ENCODE results near the gene SHISA9.

Gene SHISA9

DNA sequence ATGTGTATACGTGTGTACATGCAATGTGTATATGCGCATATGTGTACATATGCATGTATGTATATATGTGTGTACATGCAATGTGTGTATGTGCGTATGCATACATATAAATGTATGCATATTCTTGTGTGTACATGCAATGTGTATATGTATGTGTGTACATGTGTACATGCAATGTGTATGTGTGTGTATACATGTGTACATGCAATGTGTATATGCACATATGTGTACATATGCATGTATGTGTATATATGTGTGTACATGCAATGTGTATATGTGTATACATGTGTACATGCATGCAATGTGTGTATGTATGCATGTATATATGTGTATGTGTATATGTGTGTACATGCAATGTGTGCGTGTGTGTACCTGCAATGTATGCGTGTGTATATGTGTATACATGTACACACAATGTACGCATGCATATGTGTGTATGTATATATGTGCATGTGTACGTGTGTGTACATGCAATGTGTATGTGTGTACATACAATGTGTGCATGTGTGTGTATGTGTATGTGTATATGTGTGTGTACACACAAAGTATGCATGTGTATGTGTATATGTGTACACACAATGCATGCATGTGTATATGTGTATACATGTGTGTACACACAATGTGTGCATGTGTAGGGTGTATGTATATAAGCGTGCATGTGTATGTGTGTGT, 167.7 kb downstream of the SHISA9 start:
- H3K27ac ChIP-seq (ENCODE audit: low read depth, low read length) = no peak overlapping the region
- H3K4me1 ChIP-seq (ENCODE audit: control insufficient read depth, insufficient read depth, low read length) = no peaks in the 10 kb centered on the region
- no peaks in the 10 kb centered on the region for H3K27me3 ChIP-seq (ENCODE audit: control insufficient read depth, insufficient read depth, low read length)
- no peak overlapping the region for H3K9ac ChIP-seq (ENCODE audit: low read length)
- no peaks in the 10 kb centered on the region for H3K36me3 ChIP-seq (ENCODE audit: control insufficient read depth, insufficient read depth, low read length)
- H3K4me3 ChIP-seq (ENCODE audit: low read length) = no peak overlapping the region

DNA sequence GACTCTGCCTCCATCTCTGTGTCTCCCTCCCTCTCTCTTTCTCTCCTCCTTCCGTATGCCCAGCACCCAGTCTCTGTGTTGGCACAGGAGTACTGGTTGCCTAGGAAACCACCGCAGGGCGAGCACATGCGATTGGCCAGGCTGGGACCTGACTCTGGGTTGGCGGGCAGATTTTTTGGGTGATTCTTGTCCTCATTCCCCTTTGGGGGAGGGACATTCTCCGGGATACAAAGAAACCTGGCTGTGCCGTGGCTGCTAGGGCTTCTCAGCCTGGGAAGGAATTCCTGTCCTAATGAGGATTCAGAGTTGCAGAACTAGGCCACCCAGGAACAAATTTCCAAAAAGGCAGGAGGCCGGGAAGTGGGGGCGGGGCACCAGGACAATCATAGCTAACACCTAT, 168.9 kb downstream of the SHISA9 start:
- Histone ChIP-seq H3K9ac (ENCODE audit: low read length) (no peak overlapping the region), H3K36me3 (ENCODE audit: control insufficient read depth, insufficient read depth, low read length) (no peaks in the 10 kb centered on the region), H3K27ac (ENCODE audit: low read depth, low read length) (no peak overlapping the region), H3K4me3 (ENCODE audit: low read length) (no peak overlapping the region), H3K27me3 (ENCODE audit: control insufficient read depth, insufficient read depth, low read length) (no peaks in the 10 kb centered on the region), H3K4me1 (ENCODE audit: control insufficient read depth, insufficient read depth, low read length) (no peaks in the 10 kb centered on the region)

DNA sequence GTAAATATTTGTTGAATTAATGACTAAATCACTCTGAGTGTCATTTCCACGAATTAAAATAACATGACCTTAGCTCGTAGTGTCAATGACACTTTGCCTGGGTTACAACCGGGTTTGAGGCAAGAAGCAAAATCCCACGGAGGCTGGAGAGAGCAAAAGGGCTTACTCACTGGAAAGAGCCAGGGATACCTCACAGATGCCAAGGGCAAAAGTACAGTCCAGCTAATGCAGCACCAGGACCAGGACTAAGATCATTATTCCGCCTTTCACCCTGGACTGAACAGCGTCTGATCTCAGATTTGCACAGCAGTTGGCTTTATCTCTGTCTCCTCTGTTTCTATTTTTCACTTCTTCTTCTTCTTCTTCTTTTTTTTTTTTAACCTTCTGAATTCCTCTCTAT, 175.5 kb downstream of the SHISA9 start:
- no peak overlapping the region for H3K4me3 ChIP-seq (ENCODE audit: low read length)
- H3K27me3 ChIP-seq (ENCODE audit: control insufficient read depth, insufficient read depth, low read length) = no peaks in the 10 kb centered on the region
- H3K36me3 ChIP-seq (ENCODE audit: control insufficient read depth, insufficient read depth, low read length) = no peaks in the 10 kb centered on the region
- H3K27ac ChIP-seq (ENCODE audit: low read depth, low read length) = no peak overlapping the region
- no peak overlapping the region for H3K9ac ChIP-seq (ENCODE audit: low read length)
- no peaks in the 10 kb centered on the region for H3K4me1 ChIP-seq (ENCODE audit: control insufficient read depth, insufficient read depth, low read length)

DNA sequence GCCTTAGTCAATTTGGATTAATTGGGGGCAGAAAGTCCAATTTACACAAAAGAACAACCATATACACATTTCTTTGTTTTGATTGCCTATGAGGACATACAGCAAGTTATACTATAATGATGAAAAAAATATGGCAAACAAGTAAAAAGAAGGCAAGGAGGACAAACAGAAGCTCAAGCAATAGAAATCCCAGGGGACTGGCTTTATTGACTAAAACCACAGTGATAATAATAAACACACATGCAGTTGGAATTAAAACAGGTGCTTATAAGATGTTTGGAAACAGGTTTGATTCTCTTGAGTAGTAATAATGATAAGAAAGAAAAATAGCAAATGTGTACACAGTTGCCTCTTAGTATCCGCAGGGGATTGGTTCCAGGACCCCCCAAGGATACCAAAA, 176.4 kb downstream of the SHISA9 start:
- no peak overlapping the region for H3K4me3 ChIP-seq (ENCODE audit: low read length)
- H3K4me1 ChIP-seq (ENCODE audit: control insufficient read depth, insufficient read depth, low read length) = no peaks in the 10 kb centered on the region
- no peaks in the 10 kb centered on the region for H3K36me3 ChIP-seq (ENCODE audit: control insufficient read depth, insufficient read depth, low read length)
- H3K27me3 ChIP-seq (ENCODE audit: control insufficient read depth, insufficient read depth, low read length) = no peaks in the 10 kb centered on the region
- H3K27ac ChIP-seq (ENCODE audit: low read depth, low read length) = no peak overlapping the region
- no peak overlapping the region for H3K9ac ChIP-seq (ENCODE audit: low read length)

DNA sequence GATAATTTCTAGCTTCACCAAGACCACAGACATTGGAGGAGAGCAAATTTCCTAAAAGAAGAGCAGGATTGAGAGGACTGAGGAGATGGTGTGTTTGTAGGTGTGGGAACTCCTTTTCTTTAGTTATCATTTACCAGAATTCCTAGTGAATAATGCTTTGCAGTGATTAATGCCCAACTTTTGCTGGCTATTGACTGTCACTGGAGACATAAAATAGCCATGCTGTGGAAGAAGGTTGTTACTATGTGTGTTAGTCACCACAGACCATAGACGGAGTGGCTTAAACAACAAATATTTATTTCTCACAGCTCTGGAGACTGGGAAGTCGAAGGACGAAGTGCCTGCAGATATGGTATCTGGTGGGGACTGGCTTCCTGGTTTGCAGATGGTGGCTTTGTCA, 179.1 kb downstream of the SHISA9 start:
- Histone ChIP-seq H3K27me3 (ENCODE audit: control insufficient read depth, insufficient read depth, low read length) (no peaks in the 10 kb centered on the region), H3K4me1 (ENCODE audit: control insufficient read depth, insufficient read depth, low read length) (no peaks in the 10 kb centered on the region), H3K27ac (ENCODE audit: low read depth, low read length) (no peak overlapping the region)

DNA sequence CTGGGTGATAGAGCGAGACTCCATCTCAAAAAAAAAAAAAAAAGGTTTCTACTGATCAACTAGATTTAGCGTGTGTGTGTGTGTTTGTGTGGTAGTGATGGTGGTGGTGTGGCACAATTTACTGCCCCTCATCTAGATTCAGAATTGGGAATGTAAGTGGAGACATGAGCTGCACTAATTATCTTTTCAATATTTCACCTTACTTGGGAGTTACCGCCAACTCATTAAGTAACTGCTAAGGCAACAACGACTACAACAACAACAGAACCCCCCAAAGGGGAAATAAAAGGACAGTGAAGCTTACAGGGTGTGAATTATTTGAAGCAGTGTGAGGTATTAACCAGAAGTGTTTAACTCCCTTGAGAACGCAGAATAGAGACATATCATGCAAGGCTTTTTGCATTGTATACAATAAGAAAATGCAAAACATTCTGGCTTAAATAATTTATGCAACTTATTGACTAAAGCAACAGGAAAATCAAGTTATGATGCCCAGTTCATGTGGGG, 180.5 kb downstream of the SHISA9 start:
- Histone ChIP-seq H3K27ac (ENCODE audit: low read depth, low read length) (no peak overlapping the region), H3K9ac (ENCODE audit: low read length) (no peak overlapping the region), H3K4me3 (ENCODE audit: low read length) (no peak overlapping the region), H3K36me3 (ENCODE audit: control insufficient read depth, insufficient read depth, low read length) (no peaks in the 10 kb centered on the region), H3K27me3 (ENCODE audit: control insufficient read depth, insufficient read depth, low read length) (no peaks in the 10 kb centered on the region), H3K4me1 (ENCODE audit: control insufficient read depth, insufficient read depth, low read length) (no peaks in the 10 kb centered on the region)

More for the DNA sequence above, 179.1 kb downstream of the SHISA9 start:
- no peak overlapping the region for H3K9ac ChIP-seq (ENCODE audit: low read length)
- H3K36me3 ChIP-seq (ENCODE audit: control insufficient read depth, insufficient read depth, low read length) = no peaks in the 10 kb centered on the region
- no peak overlapping the region for H3K4me3 ChIP-seq (ENCODE audit: low read length)

DNA sequence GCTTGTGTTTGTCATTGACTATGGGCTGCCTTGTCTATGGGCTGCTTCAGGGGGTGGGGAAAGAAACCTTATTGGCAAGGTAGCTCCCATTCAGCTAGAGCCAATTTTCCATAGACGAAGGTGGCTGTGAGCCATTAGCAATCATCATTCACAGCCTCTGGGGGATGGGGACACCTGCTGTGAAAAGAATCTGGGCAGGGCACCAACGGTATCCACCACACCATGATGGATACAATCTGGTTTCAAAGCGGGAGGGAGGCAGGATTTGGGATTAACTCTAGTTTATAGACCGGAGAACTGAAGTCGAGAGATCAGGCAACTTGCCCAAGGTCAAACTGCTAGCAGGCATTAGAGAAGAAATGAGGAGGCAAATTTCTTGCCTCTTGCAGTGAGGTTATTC, 182.3 kb downstream of the SHISA9 start:
- Histone ChIP-seq H3K27ac (ENCODE audit: low read depth, low read length) (no peak overlapping the region), H3K27me3 (ENCODE audit: control insufficient read depth, insufficient read depth, low read length) (no peaks in the 10 kb centered on the region), H3K4me3 (ENCODE audit: low read length) (no peak overlapping the region), H3K36me3 (ENCODE audit: control insufficient read depth, insufficient read depth, low read length) (no peaks in the 10 kb centered on the region), H3K4me1 (ENCODE audit: control insufficient read depth, insufficient read depth, low read length) (no peaks in the 10 kb centered on the region), H3K9ac (ENCODE audit: low read length) (no peak overlapping the region)

DNA sequence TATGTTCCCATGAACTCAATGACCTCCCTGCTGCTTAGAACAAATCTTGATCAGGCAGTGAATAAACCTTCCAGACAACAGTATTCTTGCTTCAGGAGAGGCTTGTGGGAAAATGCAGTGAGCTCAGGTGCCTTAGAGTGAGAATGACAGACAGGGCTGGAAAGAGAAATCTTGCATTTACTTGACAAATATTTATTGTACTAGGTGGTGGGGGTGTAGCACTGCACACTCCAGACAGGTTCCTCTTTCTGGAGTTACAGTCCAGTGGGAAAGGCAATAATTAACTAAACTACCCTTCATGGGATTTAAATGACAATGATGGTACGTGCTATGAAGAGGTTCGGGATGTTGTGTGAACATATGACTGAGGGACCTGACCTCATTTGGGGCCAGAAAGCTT, 182.9 kb downstream of the SHISA9 start:
- H3K9ac ChIP-seq (ENCODE audit: low read length) = no peak overlapping the region
- no peaks in the 10 kb centered on the region for H3K36me3 ChIP-seq (ENCODE audit: control insufficient read depth, insufficient read depth, low read length)
- no peak overlapping the region for H3K4me3 ChIP-seq (ENCODE audit: low read length)
- no peaks in the 10 kb centered on the region for H3K4me1 ChIP-seq (ENCODE audit: control insufficient read depth, insufficient read depth, low read length)
- H3K27ac ChIP-seq (ENCODE audit: low read depth, low read length) = no peak overlapping the region
- H3K27me3 ChIP-seq (ENCODE audit: control insufficient read depth, insufficient read depth, low read length) = no peaks in the 10 kb centered on the region

DNA sequence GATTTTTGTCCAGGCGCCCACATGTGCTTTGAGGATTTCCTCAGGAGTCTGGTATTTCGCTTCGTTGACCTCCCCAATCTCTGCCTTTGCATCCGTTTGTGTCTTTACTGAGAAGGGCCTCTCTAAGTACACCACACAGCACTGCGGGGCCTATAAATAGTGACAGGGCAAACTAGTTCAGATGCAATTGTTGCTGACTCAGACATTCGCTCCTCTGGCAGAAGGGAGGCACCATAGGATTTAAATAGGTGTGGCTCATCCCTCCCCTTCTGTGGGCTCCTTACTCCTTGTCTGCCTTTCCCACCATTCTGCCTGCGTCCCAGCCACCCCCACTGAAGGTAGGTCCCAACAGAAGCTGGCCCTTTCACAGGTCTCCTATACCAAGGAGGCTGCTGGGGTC, 192.3 kb downstream of the SHISA9 start:
- H3K4me3 ChIP-seq (ENCODE audit: low read length) = no peak overlapping the region
- H3K36me3 ChIP-seq (ENCODE audit: control insufficient read depth, insufficient read depth, low read length) = no peaks in the 10 kb centered on the region
- H3K9ac ChIP-seq (ENCODE audit: low read length) = no peak overlapping the region
- H3K27me3 ChIP-seq (ENCODE audit: control insufficient read depth, insufficient read depth, low read length) = no peaks in the 10 kb centered on the region
- no peaks in the 10 kb centered on the region for H3K4me1 ChIP-seq (ENCODE audit: control insufficient read depth, insufficient read depth, low read length)
- no peak overlapping the region for H3K27ac ChIP-seq (ENCODE audit: low read depth, low read length)

DNA sequence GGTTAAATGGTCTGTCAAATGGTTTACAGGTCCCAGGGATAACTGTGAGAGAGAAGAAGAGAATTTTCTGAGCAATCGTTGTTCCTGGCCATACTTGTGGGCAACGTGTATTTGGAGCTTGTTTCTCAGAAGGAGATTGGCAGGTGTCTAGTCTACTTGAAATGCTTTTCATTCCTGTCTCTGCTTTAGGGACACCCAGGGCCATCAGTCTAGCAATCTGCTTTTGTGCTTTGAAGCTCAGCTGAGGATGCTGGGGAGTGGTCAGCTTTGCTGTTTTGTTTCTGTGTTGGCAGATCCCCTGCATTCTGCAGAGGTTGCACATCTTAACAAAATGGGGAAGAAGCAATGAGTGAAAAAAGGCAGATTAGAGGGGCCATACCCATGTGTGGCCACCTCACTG, 193.7 kb downstream of the SHISA9 start:
- Histone ChIP-seq H3K27ac (ENCODE audit: low read depth, low read length) (no peak overlapping the region), H3K4me3 (ENCODE audit: low read length) (no peak overlapping the region), H3K36me3 (ENCODE audit: control insufficient read depth, insufficient read depth, low read length) (no peaks in the 10 kb centered on the region), H3K4me1 (ENCODE audit: control insufficient read depth, insufficient read depth, low read length) (no peaks in the 10 kb centered on the region), H3K9ac (ENCODE audit: low read length) (no peak overlapping the region), H3K27me3 (ENCODE audit: control insufficient read depth, insufficient read depth, low read length) (no peaks in the 10 kb centered on the region)

DNA sequence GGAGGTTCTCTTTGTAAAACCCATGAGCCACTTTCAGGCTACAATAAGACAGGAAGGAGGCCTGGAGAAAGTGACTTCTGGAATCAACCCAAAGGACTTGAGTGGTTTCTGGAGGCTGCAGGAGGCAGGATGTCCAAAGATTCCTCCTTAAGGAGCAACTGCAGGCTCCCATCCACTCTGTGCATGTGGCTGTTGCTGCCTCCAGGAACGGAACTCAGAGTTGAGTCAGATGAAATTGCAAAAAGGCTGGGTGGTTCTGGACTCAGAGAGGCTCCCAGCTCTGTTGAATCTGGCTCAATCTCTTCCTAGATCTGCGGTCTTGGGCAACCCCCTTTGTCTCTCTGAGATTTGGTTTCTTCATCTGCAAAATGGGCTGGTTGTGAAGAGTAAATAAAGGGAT, 197.1 kb downstream of the SHISA9 start:
- Histone ChIP-seq H3K9ac (ENCODE audit: low read length) (no peak overlapping the region), H3K27me3 (ENCODE audit: control insufficient read depth, insufficient read depth, low read length) (no peaks in the 10 kb centered on the region), H3K27ac (ENCODE audit: low read depth, low read length) (no peak overlapping the region), H3K4me3 (ENCODE audit: low read length) (no peak overlapping the region), H3K36me3 (ENCODE audit: control insufficient read depth, insufficient read depth, low read length) (no peaks in the 10 kb centered on the region), H3K4me1 (ENCODE audit: control insufficient read depth, insufficient read depth, low read length) (no peaks in the 10 kb centered on the region)

DNA sequence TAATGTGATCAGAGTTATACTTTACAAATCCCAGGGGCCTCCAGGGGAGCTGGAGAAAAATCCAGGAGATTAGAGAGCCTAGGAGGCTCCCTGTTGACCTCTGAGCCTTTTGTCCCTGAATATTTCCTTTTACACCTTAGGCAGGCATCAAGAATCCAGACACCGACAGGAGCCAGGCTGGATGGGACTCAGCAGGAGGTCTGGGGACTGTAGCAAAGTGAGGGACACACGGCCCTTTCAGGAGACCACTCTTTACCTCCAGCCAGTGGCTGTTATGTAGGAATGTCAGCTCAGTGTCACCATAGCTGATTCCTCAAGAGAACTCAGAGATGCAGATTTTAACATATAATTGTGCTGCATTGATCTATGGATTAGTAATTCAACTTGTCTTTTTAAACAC, 198.4 kb downstream of the SHISA9 start:
- Histone ChIP-seq H3K4me1 (ENCODE audit: control insufficient read depth, insufficient read depth, low read length) (no peaks in the 10 kb centered on the region), H3K36me3 (ENCODE audit: control insufficient read depth, insufficient read depth, low read length) (no peaks in the 10 kb centered on the region), H3K27ac (ENCODE audit: low read depth, low read length) (no peak overlapping the region), H3K9ac (ENCODE audit: low read length) (no peak overlapping the region), H3K4me3 (ENCODE audit: low read length) (no peak overlapping the region), H3K27me3 (ENCODE audit: control insufficient read depth, insufficient read depth, low read length) (no peaks in the 10 kb centered on the region)

DNA sequence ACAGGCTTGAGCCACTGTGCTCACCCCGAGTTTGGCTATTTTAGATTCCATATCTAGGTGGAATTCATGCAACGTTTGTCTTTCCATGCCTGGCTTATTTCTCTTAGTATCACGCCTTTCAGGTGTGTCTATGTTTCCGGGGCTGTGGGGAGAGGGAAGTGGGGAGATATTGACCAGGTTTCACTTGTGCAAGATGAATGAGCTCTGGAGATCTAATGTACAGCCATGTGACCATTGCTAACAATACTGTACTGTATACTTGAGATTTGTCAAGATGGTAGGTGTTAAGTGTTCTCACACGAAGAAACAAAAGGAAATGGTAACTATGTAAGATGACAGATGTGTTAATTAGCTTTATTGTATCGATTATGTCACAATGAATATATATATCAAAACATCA, 199.6 kb downstream of the SHISA9 start:
- H3K4me3 ChIP-seq (ENCODE audit: low read length) = no peak overlapping the region
- no peak overlapping the region for H3K9ac ChIP-seq (ENCODE audit: low read length)
- H3K27ac ChIP-seq (ENCODE audit: low read depth, low read length) = no peak overlapping the region
- no peaks in the 10 kb centered on the region for H3K4me1 ChIP-seq (ENCODE audit: control insufficient read depth, insufficient read depth, low read length)
- H3K36me3 ChIP-seq (ENCODE audit: control insufficient read depth, insufficient read depth, low read length) = no peaks in the 10 kb centered on the region
- no peaks in the 10 kb centered on the region for H3K27me3 ChIP-seq (ENCODE audit: control insufficient read depth, insufficient read depth, low read length)

Measured in rectal smooth muscle tissue (tissue), 1 donor.